Sciatic nerve (tissue), 2 donors: ENCODE measurements around the gene PROM2. TPM values are rescaled to one million over a fixed set of nuclear protein-coding genes. Genes with fewer than 3 reads are reported as not detected.

Experiments used
- ATAC-seq: fragments of 200-7000 bp; cut with Tn5 transposase; one replicate; pipeline ENCODE4 v1.9.1; 2020; ENCODE audit warnings: mild to moderate bottlenecking, moderate library complexity
- DNase-seq: peaks from one replicate; pipeline ENCODE4 v3.0.0-alpha.2; 2020; ENCODE audit warnings: low spot score
- intact Hi-C: fragments of 100-400 bp; cut with DNase I; formaldehyde crosslinking; loops from one replicate; pipeline ENCODE4 v1.14.2; 2022
- total RNA-seq: library from RNA; stranded (reverse); fragmentation: NEBNext Ultra II Directional; extraction: Animal tissue kit (Norgen Biotek cat#: 25700); gene quantifications from one replicate; pipeline ENCODE4 v1.2.1, GENCODE V29; 2021
- donor health status: DM: no; HTN: no; CAD: no.
- donor health status: DM: no; HTN: no; CAD: no.

PROM2 gene
- total RNA-seq, 1 donor from 2014 or later: 3.0 TPM

GRCh38 chr2:95316466-95317122 lies 42.3 kb downstream of the PROM2 start:
- intact Hi-C loops: no loop called here

GRCh38 chr2:95317123-95317500 lies 42.9 kb downstream of the PROM2 start:
- no peak for ATAC-seq
- intact Hi-C loops: no loop called here
- DNase-seq: no peak

More at GRCh38 chr2:95316466-95317122, 42.3 kb downstream of the PROM2 start:
- no peak for ATAC-seq
- DNase-seq: no peak

- ATAC-seq (no peak), DNase-seq (no peak)
- intact Hi-C loops: no loop called here
Observed at GRCh38 chr2:95317665-95318425, 43.6 kb downstream of the PROM2 start.

- intact Hi-C loops: no loop called here
- ATAC-seq: no peak
- DNase-seq: no peak
Observed at GRCh38 chr2:95318431-95319220, 44.4 kb downstream of the PROM2 start.

- DNase-seq (no peak), ATAC-seq (no peak)
- intact Hi-C loops: no loop called here
Observed at GRCh38 chr2:95319481-95320343, 45.5 kb downstream of the PROM2 start.

- ATAC-seq (no peak), DNase-seq (no peak)
- intact Hi-C loops: no loop called here
Observed at GRCh38 chr2:95320344-95320712, 46.1 kb downstream of the PROM2 start.

GRCh38 chr2:95320986-95321767 lies 46.9 kb downstream of the PROM2 start:
- intact Hi-C loops: no loop called here
- ATAC-seq: no peak
- no peak for DNase-seq

- no peak for DNase-seq
- ATAC-seq: no peak
- intact Hi-C loops: no loop called here
Observed at GRCh38 chr2:95323347-95324155, 49.3 kb downstream of the PROM2 start.

- intact Hi-C loops: no loop called here
- no peak for DNase-seq
- ATAC-seq: no peak
Observed at GRCh38 chr2:95325026-95325425, 50.8 kb downstream of the PROM2 start.

- ATAC-seq (no peak), DNase-seq (no peak)
- intact Hi-C loops: no loop called here
Observed at GRCh38 chr2:95325590-95326432, 51.6 kb downstream of the PROM2 start.

- intact Hi-C loops: no loop called here
- DNase-seq (no peak), ATAC-seq (no peak)
Observed at GRCh38 chr2:95326433-95327140, 52.3 kb downstream of the PROM2 start.

- no peak for DNase-seq
- no peak for ATAC-seq
- intact Hi-C loops: no loop called here
Observed at GRCh38 chr2:95327861-95328260, 53.6 kb downstream of the PROM2 start.

- intact Hi-C loops: no loop called here
- ATAC-seq (no peak), DNase-seq (no peak)
Observed at GRCh38 chr2:95328358-95329125, 54.3 kb downstream of the PROM2 start.

GRCh38 chr2:95329401-95329800 lies 55.2 kb downstream of the PROM2 start:
- no peak for DNase-seq
- intact Hi-C loops: no loop called here
- no peak for ATAC-seq
